ENCODE data around the gene RERE.

The RERE gene

DNA sequence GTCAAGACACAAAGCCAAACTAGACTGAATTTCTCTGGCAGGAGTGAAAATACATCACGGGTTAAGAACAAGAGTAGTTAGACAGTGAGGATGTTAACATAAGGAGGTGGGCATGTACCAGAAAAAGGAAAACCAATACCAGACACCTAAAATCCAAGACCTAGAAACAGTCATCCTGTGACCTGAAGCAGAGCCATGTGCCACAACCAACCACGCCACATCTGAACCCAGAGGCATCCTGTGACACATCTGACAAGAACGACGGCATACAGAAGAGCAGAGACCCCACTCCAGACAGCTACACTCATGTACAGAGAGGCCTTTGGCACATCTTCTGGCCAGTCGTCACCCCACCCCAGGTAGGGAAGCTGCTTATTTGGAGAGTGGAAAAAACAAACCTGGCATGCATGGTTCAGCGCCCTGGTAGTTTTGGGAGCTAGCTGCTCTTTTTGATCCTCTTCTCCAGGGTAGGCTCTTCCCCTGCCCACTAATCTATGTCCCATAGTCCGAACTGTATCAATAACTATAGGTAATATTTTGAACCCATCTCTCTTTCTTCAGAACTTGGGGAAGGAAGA, 427.4 kb downstream of the RERE start:
- H2BK5ac ChIP-seq (ENCODE audit: low read depth, low read length, poor library complexity), result no peak overlapping the region
- no peak overlapping the region for H4K91ac ChIP-seq (ENCODE audit: low read depth, low read length)
- no peak overlapping the region for H2BK120ac ChIP-seq (ENCODE audit: insufficient read depth, low read length, poor library complexity)
- H2BK12ac ChIP-seq (ENCODE audit: low read length), result no peak overlapping the region
- H3K4me1 ChIP-seq (ENCODE audit: control insufficient read depth in 1 of 2, insufficient read depth in 2 of 2, low read length in 2 of 2), result peaks cover 0 to 14% of the 10 kb centered on the region in 2 experiments
- no peak overlapping the region for H3K9ac ChIP-seq (ENCODE audit: low read length)
- no peak overlapping the region for H3K4ac ChIP-seq (ENCODE audit: low read depth, low read length)
- no peaks in the 10 kb centered on the region for H3K27me3 ChIP-seq (ENCODE audit: insufficient read depth, low read length)
- H2AFZ ChIP-seq (ENCODE audit: insufficient read depth, low read length, poor library complexity), result no peak overlapping the region
- H4K8ac ChIP-seq (ENCODE audit: low read depth, low read length), result no peak overlapping the region
- no CpG with 5 or more reads among the region's 7 CpGs for WGBS (ENCODE audit: extremely low coverage, insufficient coverage, insufficient read length)
- H3K36me3 ChIP-seq (ENCODE audit: control insufficient read depth in 1 of 2, insufficient read depth in 2 of 2, low read length in 2 of 2), result peaks cover 8 to 19% of the 10 kb centered on the region in 2 experiments
- H3K4me3 ChIP-seq (ENCODE audit: low read depth, low read length), result no peak overlapping the region
- H3K79me2 ChIP-seq (ENCODE audit: control insufficient read depth, insufficient read depth, low read length, poor library complexity), result no peaks in the 10 kb centered on the region
- H3K18ac ChIP-seq (ENCODE audit: low read length), result no peak overlapping the region
- no peaks in the 10 kb centered on the region for H3K9me3 ChIP-seq (ENCODE audit: insufficient read depth, low read depth, low read length)
- H3K27ac ChIP-seq (ENCODE audit: low read depth, low read length), result no peak overlapping the region
- DNase-seq, result no peak
- H2AK5ac ChIP-seq (ENCODE audit: low read length), result no peak overlapping the region
- no peak overlapping the region for H3K14ac ChIP-seq (ENCODE audit: low read length)
- no peaks in the 10 kb centered on the region for H3K79me1 ChIP-seq (ENCODE audit: low read length)
- no peak overlapping the region for H3K23ac ChIP-seq (ENCODE audit: low read length)
- no peak overlapping the region for H3K4me2 ChIP-seq (ENCODE audit: low read length)
- no peak overlapping the region for H4K12ac ChIP-seq (ENCODE audit: low read depth, low read length)

DNA sequence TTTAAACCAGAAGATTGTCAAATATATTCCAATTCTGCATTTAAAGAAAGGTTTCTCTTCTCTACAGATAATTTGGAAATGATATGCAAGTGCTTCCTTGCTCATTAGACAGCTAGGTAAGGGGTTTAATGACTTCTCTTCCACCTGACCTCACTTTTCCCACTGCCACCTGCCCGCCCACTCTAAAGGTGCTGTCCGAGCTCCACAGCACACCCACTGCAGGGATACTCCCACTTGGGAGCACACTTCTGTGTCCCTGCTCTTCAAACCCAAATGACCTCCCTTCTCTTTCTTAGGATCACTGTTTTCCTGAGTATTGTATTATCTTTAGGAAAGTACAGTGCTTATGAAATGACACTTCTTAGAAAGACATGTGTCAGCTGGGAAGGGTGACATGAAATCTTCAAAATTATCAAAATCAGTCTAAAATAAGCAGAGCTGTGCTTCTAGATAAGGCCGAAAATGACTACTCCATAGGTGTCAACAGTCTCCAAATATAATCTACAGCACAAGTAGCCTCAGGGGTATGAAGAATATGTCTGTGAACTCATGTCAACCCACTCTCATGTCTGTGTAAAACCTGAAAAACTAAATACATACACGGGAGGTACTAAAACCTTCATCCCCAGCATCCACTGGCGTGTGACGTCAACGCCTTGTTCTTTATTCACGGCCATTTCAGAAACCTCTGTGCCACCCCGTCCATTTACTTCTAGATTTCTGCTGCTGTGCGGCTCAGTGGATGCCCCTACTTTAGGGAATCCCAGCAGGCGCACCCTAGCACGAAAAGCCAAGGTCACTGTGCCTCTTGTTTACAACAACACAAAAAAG, 428.5 kb downstream of the RERE start:
- H3K4me3 ChIP-seq (ENCODE audit: low read depth, low read length), result no peak overlapping the region
- peaks cover 3 to 17% of the 10 kb centered on the region in 2 experiments for H3K4me1 ChIP-seq (ENCODE audit: control insufficient read depth in 1 of 2, insufficient read depth in 2 of 2, low read length in 2 of 2)
- H4K91ac ChIP-seq (ENCODE audit: low read depth, low read length), result no peak overlapping the region
- no peak overlapping the region for H3K4me2 ChIP-seq (ENCODE audit: low read length)
- no peak overlapping the region for H3K27ac ChIP-seq (ENCODE audit: low read depth, low read length)
- no peaks in the 10 kb centered on the region for H3K9me3 ChIP-seq (ENCODE audit: insufficient read depth, low read depth, low read length)
- no peak overlapping the region for H3K9ac ChIP-seq (ENCODE audit: low read length)
- no peak overlapping the region for H4K12ac ChIP-seq (ENCODE audit: low read depth, low read length)
- H2BK12ac ChIP-seq (ENCODE audit: low read length), result no peak overlapping the region
- no peak overlapping the region for H3K14ac ChIP-seq (ENCODE audit: low read length)
- peaks cover 9 to 25% of the 10 kb centered on the region in 2 experiments for H3K36me3 ChIP-seq (ENCODE audit: control insufficient read depth in 1 of 2, insufficient read depth in 2 of 2, low read length in 2 of 2)
- WGBS (ENCODE audit: extremely low coverage, insufficient coverage, insufficient read length), result no CpG with 5 or more reads among the region's 12 CpGs
- no peak overlapping the region for H3K4ac ChIP-seq (ENCODE audit: low read depth, low read length)
- H2AK5ac ChIP-seq (ENCODE audit: low read length), result no peak overlapping the region
- no peak overlapping the region for H4K8ac ChIP-seq (ENCODE audit: low read depth, low read length)
- H2BK5ac ChIP-seq (ENCODE audit: low read depth, low read length, poor library complexity), result no peak overlapping the region
- H3K23ac ChIP-seq (ENCODE audit: low read length), result no peak overlapping the region
- no peak overlapping the region for H2BK120ac ChIP-seq (ENCODE audit: insufficient read depth, low read length, poor library complexity)
- no peak for DNase-seq
- no peak overlapping the region for H2AFZ ChIP-seq (ENCODE audit: insufficient read depth, low read length, poor library complexity)
- no peaks in the 10 kb centered on the region for H3K79me2 ChIP-seq (ENCODE audit: control insufficient read depth, insufficient read depth, low read length, poor library complexity)
- H3K27me3 ChIP-seq (ENCODE audit: insufficient read depth, low read length), result no peaks in the 10 kb centered on the region
- no peak overlapping the region for H3K18ac ChIP-seq (ENCODE audit: low read length)
- H3K79me1 ChIP-seq (ENCODE audit: low read length), result no peaks in the 10 kb centered on the region

DNA sequence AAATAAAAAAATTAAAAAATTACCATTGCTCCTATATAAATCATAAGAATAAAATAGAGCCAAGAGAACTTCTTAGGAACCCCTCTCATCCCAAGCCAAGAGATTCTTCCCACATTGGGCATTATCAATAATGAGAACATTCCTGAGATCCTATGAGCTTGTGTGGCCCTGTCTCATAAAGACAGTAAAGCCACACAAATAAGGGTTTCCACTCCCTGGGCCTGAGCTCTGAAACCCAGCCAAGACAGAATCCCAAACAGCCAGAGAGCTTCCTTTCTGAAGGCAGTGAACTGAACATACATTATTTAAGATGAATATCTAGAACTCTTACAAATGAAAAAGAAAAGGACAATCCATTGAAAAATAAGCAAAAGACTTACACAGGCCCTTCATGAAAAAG, 431.2 kb downstream of the RERE start:
- no peaks in the 10 kb centered on the region for H3K79me1 ChIP-seq (ENCODE audit: low read length)
- no peak overlapping the region for H3K27ac ChIP-seq (ENCODE audit: low read depth, low read length)
- H4K8ac ChIP-seq (ENCODE audit: low read depth, low read length), result no peak overlapping the region
- H3K79me2 ChIP-seq (ENCODE audit: control insufficient read depth, insufficient read depth, low read length, poor library complexity), result no peaks in the 10 kb centered on the region
- H2AK5ac ChIP-seq (ENCODE audit: low read length), result no peak overlapping the region
- no peak overlapping the region for H3K14ac ChIP-seq (ENCODE audit: low read length)
- peaks cover 10 to 32% of the 10 kb centered on the region in 2 experiments for H3K36me3 ChIP-seq (ENCODE audit: control insufficient read depth in 1 of 2, insufficient read depth in 2 of 2, low read length in 2 of 2)
- H3K23ac ChIP-seq (ENCODE audit: low read length), result no peak overlapping the region
- no peak for DNase-seq
- H4K12ac ChIP-seq (ENCODE audit: low read depth, low read length), result no peak overlapping the region
- no peaks in the 10 kb centered on the region for H3K27me3 ChIP-seq (ENCODE audit: insufficient read depth, low read length)
- no peak overlapping the region for H2BK5ac ChIP-seq (ENCODE audit: low read depth, low read length, poor library complexity)
- no peak overlapping the region for H3K18ac ChIP-seq (ENCODE audit: low read length)
- H2BK12ac ChIP-seq (ENCODE audit: low read length), result no peak overlapping the region
- peaks cover 2% of the 10 kb centered on the region for H3K9me3 ChIP-seq (ENCODE audit: insufficient read depth, low read depth, low read length)
- H3K4me1 ChIP-seq (ENCODE audit: control insufficient read depth in 1 of 2, insufficient read depth in 2 of 2, low read length in 2 of 2), result peaks cover 3 to 12% of the 10 kb centered on the region in 2 experiments
- H3K4me2 ChIP-seq (ENCODE audit: low read length), result no peak overlapping the region
- H2AFZ ChIP-seq (ENCODE audit: insufficient read depth, low read length, poor library complexity), result no peak overlapping the region
- H3K9ac ChIP-seq (ENCODE audit: low read length), result no peak overlapping the region
- no peak overlapping the region for H3K4ac ChIP-seq (ENCODE audit: low read depth, low read length)
- no peak overlapping the region for H3K4me3 ChIP-seq (ENCODE audit: low read depth, low read length)
- no peak overlapping the region for H4K91ac ChIP-seq (ENCODE audit: low read depth, low read length)
- no peak overlapping the region for H2BK120ac ChIP-seq (ENCODE audit: insufficient read depth, low read length, poor library complexity)

GRCh38 chr1:8384577-8384976, 432.9 kb downstream of the RERE start:
- DNase-seq, result peak in 1 of 2 donors; percentile 12
- Histone ChIP-seq H3K4me3 (ENCODE audit: low read depth, low read length) (no peak overlapping the region), H3K9me3 (ENCODE audit: insufficient read depth, low read depth, low read length) (peaks cover 2% of the 10 kb centered on the region), H4K8ac (ENCODE audit: low read depth, low read length) (no peak overlapping the region), H3K4ac (ENCODE audit: low read depth, low read length) (peak overlapping the region; percentile 23), H4K12ac (ENCODE audit: low read depth, low read length) (no peak overlapping the region), H3K27me3 (ENCODE audit: insufficient read depth, low read length) (no peaks in the 10 kb centered on the region), H4K91ac (ENCODE audit: low read depth, low read length) (no peak overlapping the region), H3K36me3 (ENCODE audit: control insufficient read depth in 1 of 2, insufficient read depth in 2 of 2, low read length in 2 of 2) (peaks cover 16 to 33% of the 10 kb centered on the region in 2 experiments), H3K14ac (ENCODE audit: low read length) (no peak overlapping the region), H3K23ac (ENCODE audit: low read length) (no peak overlapping the region), H3K27ac (ENCODE audit: low read depth, low read length) (no peak overlapping the region), H3K79me1 (ENCODE audit: low read length) (no peaks in the 10 kb centered on the region), H2AK5ac (ENCODE audit: low read length) (no peak overlapping the region), H2BK12ac (ENCODE audit: low read length) (no peak overlapping the region), H3K4me2 (ENCODE audit: low read length) (no peak overlapping the region), H3K18ac (ENCODE audit: low read length) (no peak overlapping the region), H2BK5ac (ENCODE audit: low read depth, low read length, poor library complexity) (no peak overlapping the region), H3K4me1 (ENCODE audit: control insufficient read depth in 1 of 2, insufficient read depth in 2 of 2, low read length in 2 of 2) (peaks cover 6 to 10% of the 10 kb centered on the region in 2 experiments), H2BK120ac (ENCODE audit: insufficient read depth, low read length, poor library complexity) (no peak overlapping the region), H3K9ac (ENCODE audit: low read length) (no peak overlapping the region), H3K79me2 (ENCODE audit: control insufficient read depth, insufficient read depth, low read length, poor library complexity) (no peaks in the 10 kb centered on the region), H2AFZ (ENCODE audit: insufficient read depth, low read length, poor library complexity) (no peak overlapping the region)
- no CpG with 5 or more reads among the region's 2 CpGs for WGBS (ENCODE audit: extremely low coverage, insufficient coverage, insufficient read length)
